Astrocyte (in vitro differentiated cells and primary cell): ENCODE data around the gene MYO1F. TPM values are rescaled to one million over a fixed set of nuclear protein-coding genes. Genes with fewer than 3 reads are reported as not detected.

Experiments
- DNase-seq: peaks from one replicate; pipeline ENCODE4 v3.0.0-alpha.2; 2010; ENCODE audit warnings: low read depth
- FAIRE-seq: peaks from 2 replicates; lab custom pipeline; 2011; peaks lifted over from hg19 to GRCh38; lab: Jason Lieb, UNC
- H2AFZ ChIP-seq: 2 replicates; pipeline ENCODE4 v1.6.0; 2012; ENCODE audit warnings: low read depth, low read length, inconsistent platforms
- H3K27ac ChIP-seq: 2 replicates; pipeline ENCODE4 v1.5.1; 2011; ENCODE audit warnings: low read depth, low read length, inconsistent platforms
- H3K27me3 ChIP-seq: 2 replicates; pipeline ENCODE4 v1.6.0; 2011; ENCODE audit warnings: low read length, inconsistent platforms; ENCODE audit not compliant: insufficient read depth
- H3K36me3 ChIP-seq: 2 replicates; pipeline ENCODE4 v1.5.1; 2011; ENCODE audit warnings: low read length, inconsistent platforms; ENCODE audit not compliant: insufficient read depth
- H3K4me1 ChIP-seq: 2 replicates; pipeline ENCODE4 v1.5.1; 2011; ENCODE audit warnings: low read length, inconsistent platforms; ENCODE audit not compliant: insufficient read depth
- H3K4me2 ChIP-seq: 2 replicates; pipeline ENCODE4 v1.6.0; 2012; ENCODE audit warnings: low read length, inconsistent platforms
- H3K4me3 ChIP-seq: 2 replicates; pipeline ENCODE4 v1.5.1; 2011; ENCODE audit warnings: low read depth, mild to moderate bottlenecking, low read length, inconsistent platforms; ENCODE audit not compliant: insufficient read depth
- H3K79me2 ChIP-seq: 2 replicates; pipeline ENCODE4 v1.6.0; 2012; ENCODE audit warnings: mild to moderate bottlenecking, low read length, inconsistent platforms; ENCODE audit not compliant: insufficient read depth
- H3K9ac ChIP-seq: 2 replicates; pipeline ENCODE4 v1.6.0; 2012; ENCODE audit warnings: mild to moderate bottlenecking, low read length, inconsistent platforms
- H3K9me3 ChIP-seq: 2 replicates; pipeline ENCODE4 v1.5.1; 2012; ENCODE audit warnings: low read depth, mild to moderate bottlenecking, low read length, inconsistent platforms; ENCODE audit not compliant: insufficient read depth
- H4K20me1 ChIP-seq: 2 replicates; pipeline ENCODE4 v1.6.0; 2012; ENCODE audit warnings: low read length, inconsistent platforms; ENCODE audit not compliant: insufficient read depth
- H3K27ac Mint-ChIP-seq: one replicate; pipeline ENCODE4 v1.8.0; 2021; ENCODE audit warnings: mild to moderate bottlenecking, mixed read lengths; ENCODE audit not compliant: unreplicated experiment
- H3K27me3 Mint-ChIP-seq: one replicate; pipeline ENCODE4 v1.8.0; 2021; ENCODE audit warnings: low read depth, mixed read lengths; ENCODE audit not compliant: unreplicated experiment
- H3K36me3 Mint-ChIP-seq: one replicate; pipeline ENCODE4 v1.8.0; 2021; ENCODE audit warnings: low read depth, mixed read lengths; ENCODE audit not compliant: unreplicated experiment
- H3K4me1 Mint-ChIP-seq: one replicate; pipeline ENCODE4 v1.8.0; 2021; ENCODE audit warnings: low read depth, mixed read lengths; ENCODE audit not compliant: unreplicated experiment
- H3K4me3 Mint-ChIP-seq: one replicate; pipeline ENCODE4 v1.8.0; 2021; ENCODE audit warnings: mild to moderate bottlenecking, moderate library complexity, mixed read lengths; ENCODE audit not compliant: unreplicated experiment
- H3K9me3 Mint-ChIP-seq: one replicate; pipeline ENCODE4 v1.8.0; 2021; ENCODE audit warnings: mild to moderate bottlenecking, mixed read lengths; ENCODE audit not compliant: unreplicated experiment
- CTCF ChIP-seq: IDR thresholded peaks from 2 replicates; pipeline ENCODE4 v1.5.1; 2011; ENCODE audit warnings: low read depth, mild to moderate bottlenecking, inconsistent platforms, low read length, moderate library complexity; ENCODE audit not compliant: insufficient read depth
- EZH2 ChIP-seq: IDR thresholded peaks from 2 replicates; pipeline ENCODE4 v1.6.1; 2012; ENCODE audit warnings: mild to moderate bottlenecking, low read length, inconsistent platforms; ENCODE audit not compliant: insufficient read depth
- total RNA-seq: library from RNA; stranded (reverse); gene quantifications from 2 replicates; pipeline ENCODE4 v1.2.1, GENCODE V29; 2021

MYO1F gene
- total RNA-seq, 1 donor from 2014 or later, result 0.23 TPM

GRCh38 chr19:8595651-8596050, 18.4 kb upstream of the MYO1F start:
- H3K4me1 ChIP-seq, result peaks cover 12% of the 10 kb centered on the region
- no peak overlapping the region for H3K4me3 ChIP-seq
- Mint-ChIP-seq H3K4me3 (no peak overlapping the region), H3K27me3 (peaks cover 4% of the 10 kb centered on the region), H3K27ac (no peak overlapping the region), H3K36me3 (peaks cover 37% of the 10 kb centered on the region), H3K4me1 (peaks cover 2% of the 10 kb centered on the region), H3K9me3 (peaks cover 5% of the 10 kb centered on the region)
- H3K9me3 ChIP-seq, result peaks cover 2% of the 10 kb centered on the region
- no peak for DNase-seq
- no peaks in the 10 kb centered on the region for H3K27me3 ChIP-seq
- no peak for FAIRE-seq
- H2AFZ ChIP-seq, result no peak overlapping the region
- TF ChIP-seq CTCF, result no peak
- H4K20me1 ChIP-seq, result peaks cover 16% of the 10 kb centered on the region
- H3K36me3 ChIP-seq, result peaks cover 4% of the 10 kb centered on the region
- H3K4me2 ChIP-seq, result no peak overlapping the region
- no peak overlapping the region for H3K27ac ChIP-seq
- H3K9ac ChIP-seq, result no peak overlapping the region
- H3K79me2 ChIP-seq, result no peaks in the 10 kb centered on the region

GRCh38 chr19:8593931-8594330, 16.7 kb upstream of the MYO1F start:
- H3K36me3 ChIP-seq, result peaks cover 4% of the 10 kb centered on the region
- H3K27ac ChIP-seq, result no peak overlapping the region
- H3K27me3 ChIP-seq, result no peaks in the 10 kb centered on the region
- H3K4me3 Mint-ChIP-seq, result peak overlapping the region; percentile 47
- H3K9me3 Mint-ChIP-seq, result peaks cover 5% of the 10 kb centered on the region
- no peak overlapping the region for H3K4me3 ChIP-seq
- H3K4me2 ChIP-seq, result no peak overlapping the region
- DNase-seq (no peak), FAIRE-seq (no peak)
- H3K4me1 Mint-ChIP-seq, result peaks cover 2% of the 10 kb centered on the region
- H3K79me2 ChIP-seq, result no peaks in the 10 kb centered on the region
- peaks cover 2% of the 10 kb centered on the region for H3K9me3 ChIP-seq
- H3K27ac Mint-ChIP-seq, result no peak overlapping the region
- peaks cover 4% of the 10 kb centered on the region for H3K27me3 Mint-ChIP-seq
- peaks cover 19% of the 10 kb centered on the region for H4K20me1 ChIP-seq
- TF ChIP-seq CTCF (peak; percentile 14), EZH2 (no peak)
- peaks cover 12% of the 10 kb centered on the region for H3K4me1 ChIP-seq
- no peak overlapping the region for H2AFZ ChIP-seq
- no peak overlapping the region for H3K9ac ChIP-seq
- peaks cover 34% of the 10 kb centered on the region for H3K36me3 Mint-ChIP-seq

DNA sequence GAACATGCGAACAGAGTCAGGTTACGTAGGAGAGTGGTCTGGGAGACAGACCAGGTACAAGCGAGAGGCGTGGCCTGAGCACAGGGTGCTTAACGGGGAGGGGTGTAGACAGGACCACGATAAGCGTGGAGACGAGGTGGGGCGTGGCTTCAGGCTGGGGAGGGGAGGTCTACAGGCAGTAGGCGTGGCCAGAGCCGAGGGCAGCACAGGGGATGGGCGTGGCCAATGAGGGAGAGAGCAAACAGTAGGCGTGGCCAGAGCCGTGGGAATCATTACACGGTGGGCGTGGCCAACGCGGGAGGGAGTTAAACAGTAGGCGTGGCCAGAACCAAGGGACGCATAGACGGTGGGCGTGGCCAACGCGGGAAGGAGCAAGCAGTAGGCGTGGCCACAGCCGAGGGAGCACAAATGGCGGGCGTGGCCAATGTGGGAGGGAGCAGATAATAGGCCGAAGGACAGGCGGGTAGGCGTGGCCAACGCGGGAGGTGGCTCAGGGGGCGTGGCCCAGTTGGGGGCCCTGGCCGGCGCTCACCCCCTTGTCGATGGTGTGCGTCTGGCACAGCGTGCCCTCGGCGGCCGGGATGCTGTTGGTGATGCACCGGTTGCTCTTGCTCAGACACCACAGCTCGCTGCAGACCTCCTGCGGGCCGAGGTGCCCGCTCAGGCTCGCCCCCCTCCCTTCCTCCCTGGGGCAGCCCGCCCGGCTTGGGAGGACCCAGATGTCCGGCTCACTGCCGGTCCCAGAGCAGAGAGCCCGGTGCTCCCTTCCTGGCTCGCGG, 15.2 kb upstream of the MYO1F start:
- H3K9ac ChIP-seq, result peak overlapping the region; percentile 59
- H3K4me1 Mint-ChIP-seq, result peaks cover 2% of the 10 kb centered on the region

More for the DNA sequence above, 15.2 kb upstream of the MYO1F start:
- peaks cover 32% of the 10 kb centered on the region for H3K36me3 Mint-ChIP-seq
- Histone ChIP-seq H3K4me2 (peak overlapping the region; percentile 85), H3K4me3 (peak overlapping the region; percentile 43), H3K36me3 (peaks cover 4% of the 10 kb centered on the region), H3K9me3 (peaks cover 2% of the 10 kb centered on the region), H2AFZ (peak overlapping the region; percentile 8), H3K4me1 (peaks cover 12% of the 10 kb centered on the region), H3K27me3 (no peaks in the 10 kb centered on the region), H3K27ac (no peak overlapping the region), H3K79me2 (no peaks in the 10 kb centered on the region), H4K20me1 (peaks cover 16% of the 10 kb centered on the region)
- no peak for TF ChIP-seq CTCF
- TF ChIP-seq EZH2, result no peak
- H3K27me3 Mint-ChIP-seq, result peaks cover 6% of the 10 kb centered on the region
- FAIRE-seq (peak; percentile 95), DNase-seq (peak; percentile 86)
- H3K27ac Mint-ChIP-seq, result peak overlapping the region; percentile 66
- peaks cover 5% of the 10 kb centered on the region for H3K9me3 Mint-ChIP-seq
- H3K4me3 Mint-ChIP-seq, result peak overlapping the region; percentile 74
